Measurements from ENCODE around the gene IL6R.

- TF ChIP-seq POLR2AphosphoS5 (IDR thresholded peaks at IDR 0.05; ENCODE audit: low read depth, low read length) (no peak), TAF1 (IDR thresholded peaks at IDR 0.05; ENCODE audit: borderline replicate concordance, insufficient read depth, low read length) (no peak)
Observed at GRCh38 chr1:154440036-154440804, 35.1 kb downstream of the IL6R start.
